Activated CD4-positive, alpha-beta T cell treated with anti-CD3 and anti-CD28 coated beads, Interleukin-2, amount 50 U/mL, for 1 hour (primary cell): ENCODE measurements around the gene COL5A1.
"Not testable (repeated sequence)": the region's sequence is repeated elsewhere in the genome, so short reads cannot be mapped to it uniquely, and the experiment has no call there.

ENCODE experiments used
- DNase-seq: peaks from one replicate; pipeline ENCODE4 v3.0.0-alpha.2; 2020

COL5A1 gene

GRCh38 chr9:134658378-134658955, 16.9 kb downstream of the COL5A1 start:
- DNase-seq: no peak

GRCh38 chr9:134659688-134660131, 18.1 kb downstream of the COL5A1 start:
- no peak for DNase-seq

GRCh38 chr9:134660407-134660806, 18.8 kb downstream of the COL5A1 start:
- DNase-seq: no peak

GRCh38 chr9:134661299-134661698, 19.7 kb downstream of the COL5A1 start:
- no peak for DNase-seq

GRCh38 chr9:134661791-134662142, 20.2 kb downstream of the COL5A1 start:
- DNase-seq: no peak

- DNase-seq: no peak
Measured at GRCh38 chr9:134662143-134662876, 20.7 kb downstream of the COL5A1 start.

- DNase-seq: no peak
Measured at GRCh38 chr9:134663084-134663483, 21.5 kb downstream of the COL5A1 start.

- no peak for DNase-seq
Measured at GRCh38 chr9:134663753-134664415, 22.3 kb downstream of the COL5A1 start.

- DNase-seq: no peak
Measured at GRCh38 chr9:134664446-134664845, 22.8 kb downstream of the COL5A1 start.

GRCh38 chr9:134666208-134666607, 24.6 kb downstream of the COL5A1 start:
- no peak for DNase-seq

- DNase-seq: no peak
Measured at GRCh38 chr9:134666831-134667230, 25.2 kb downstream of the COL5A1 start.

- DNase-seq: not testable (repeated sequence)
Measured at GRCh38 chr9:134668977-134669376, 27.4 kb downstream of the COL5A1 start.

GRCh38 chr9:134669399-134669955, 27.9 kb downstream of the COL5A1 start:
- DNase-seq: no peak

GRCh38 chr9:134670042-134670525, 28.5 kb downstream of the COL5A1 start:
- no peak for DNase-seq

GRCh38 chr9:134670851-134671281, 29.3 kb downstream of the COL5A1 start:
- no peak for DNase-seq

- DNase-seq: no peak
Measured at GRCh38 chr9:134671341-134672113, 29.9 kb downstream of the COL5A1 start.

- DNase-seq: no peak
Measured at GRCh38 chr9:134676361-134676760, 34.8 kb downstream of the COL5A1 start.

- DNase-seq: no peak
Measured at GRCh38 chr9:134676886-134677285, 35.3 kb downstream of the COL5A1 start.

- no peak for DNase-seq
Measured at GRCh38 chr9:134677743-134678142, 36.1 kb downstream of the COL5A1 start.

GRCh38 chr9:134678206-134678605, 36.6 kb downstream of the COL5A1 start:
- no peak for DNase-seq

GRCh38 chr9:134678666-134679443, 37.3 kb downstream of the COL5A1 start:
- no peak for DNase-seq
